22Rv1 (cell line): Measurements from ENCODE around the gene SLC25A33.
"Not testable (repeated sequence)": the region's sequence is repeated elsewhere in the genome, so short reads cannot be mapped to it uniquely, and the experiment has no call there.

Experiments used
- H3K27ac ChIP-seq: fragments of 450-650 bp; 2 replicates; pipeline ENCODE4 v1.5.1; 2017
- CTCF ChIP-seq: fragments of 450-650 bp; IDR thresholded peaks from 2 replicates; pipeline ENCODE4 v1.5.1; 2017; ENCODE audit warnings: mild to moderate bottlenecking
- ZFX ChIP-seq: fragments of 450-650 bp; IDR thresholded peaks from 2 replicates; pipeline ENCODE4 v1.6.1; 2017; ENCODE audit warnings: antibody characterized with exemption, borderline replicate concordance

SLC25A33 gene

GRCh38 chr1:9557624-9558023 is 18.4 kb downstream of the SLC25A33 start:
- H3K27ac ChIP-seq, result peak overlapping the region; percentile 32; the same call in 1 of the 2 replicates
- TF ChIP-seq CTCF, result no peak
- no peak for TF ChIP-seq ZFX

GRCh38 chr1:9558271-9558945 is 19.1 kb downstream of the SLC25A33 start:
- H3K27ac ChIP-seq, result peak overlapping the region; percentile 32; the same call in 1 of the 2 replicates
- TF ChIP-seq CTCF, result no peak
- no peak for TF ChIP-seq ZFX

- peak overlapping the region; percentile 32; the same call in 1 of the 2 replicates for H3K27ac ChIP-seq
- TF ChIP-seq ZFX, result no peak
- no peak for TF ChIP-seq CTCF
These were observed 19.8 kb downstream of the SLC25A33 start for GRCh38 chr1:9558946-9559545.

- H3K27ac ChIP-seq, result no peak overlapping the region
- TF ChIP-seq ZFX (no peak), CTCF (no peak)
These were observed 20.4 kb downstream of the SLC25A33 start for GRCh38 chr1:9559673-9560072.

- not testable (repeated sequence) for H3K27ac ChIP-seq
These were observed 20.8 kb downstream of the SLC25A33 start for GRCh38 chr1:9560090-9560489.

GRCh38 chr1:9561429-9561828 is 22.2 kb downstream of the SLC25A33 start:
- peak overlapping the region; percentile 61 for H3K27ac ChIP-seq

GRCh38 chr1:9569267-9569666 is 30.0 kb downstream of the SLC25A33 start:
- TF ChIP-seq CTCF (no peak), ZFX (no peak)
- H3K27ac ChIP-seq, result no peak overlapping the region

More at GRCh38 chr1:9561429-9561828, 22.2 kb downstream of the SLC25A33 start:
- TF ChIP-seq CTCF, result no peak
- no peak for TF ChIP-seq ZFX

GRCh38 chr1:9570886-9571529 is 31.7 kb downstream of the SLC25A33 start:
- H3K27ac ChIP-seq, result not testable (repeated sequence)
